Omental fat pad (tissue), 4 donors: Measurements from ENCODE around the gene GAD1. TPM values are rescaled to one million over a fixed set of nuclear protein-coding genes. Genes with fewer than 3 reads are reported as not detected.
A peak's percentile ranks its signal among the peaks of the same experiment; 100 is the strongest.

Experiments
- ATAC-seq: fragments of 150-250 bp; one replicate; pipeline ENCODE4 v1.9.1; 2016; ENCODE audit warnings: mild to moderate bottlenecking, moderate library complexity; ENCODE audit not compliant: low FRiP score
- DNase-seq: peaks from one replicate; pipeline ENCODE4 v3.0.0-alpha.2; 2019; ENCODE audit warnings: low spot score
- total RNA-seq, 4 donors: library from RNA; depleted of rRNA; stranded (reverse); fragments of >200 nt; gene quantifications; one replicate each; pipeline ENCODE4 v1.1.0, GENCODE V29; 2016
- TF ChIP-seq, protein P1 (sequence below), 3 donors: fragments of 450-650 bp; IDR thresholded peaks; one replicate each; pipeline ENCODE4 v1.5.1; 2016 to 2017; ENCODE audit warnings: antibody characterized with exemption in 3 of 3, mild to moderate bottlenecking in 3 of 3, moderate library complexity in 2 of 3

The GAD1 gene
- total RNA-seq, 4 donors from 2014 or later, result 0.31 TPM; not detected in 3

DNA sequence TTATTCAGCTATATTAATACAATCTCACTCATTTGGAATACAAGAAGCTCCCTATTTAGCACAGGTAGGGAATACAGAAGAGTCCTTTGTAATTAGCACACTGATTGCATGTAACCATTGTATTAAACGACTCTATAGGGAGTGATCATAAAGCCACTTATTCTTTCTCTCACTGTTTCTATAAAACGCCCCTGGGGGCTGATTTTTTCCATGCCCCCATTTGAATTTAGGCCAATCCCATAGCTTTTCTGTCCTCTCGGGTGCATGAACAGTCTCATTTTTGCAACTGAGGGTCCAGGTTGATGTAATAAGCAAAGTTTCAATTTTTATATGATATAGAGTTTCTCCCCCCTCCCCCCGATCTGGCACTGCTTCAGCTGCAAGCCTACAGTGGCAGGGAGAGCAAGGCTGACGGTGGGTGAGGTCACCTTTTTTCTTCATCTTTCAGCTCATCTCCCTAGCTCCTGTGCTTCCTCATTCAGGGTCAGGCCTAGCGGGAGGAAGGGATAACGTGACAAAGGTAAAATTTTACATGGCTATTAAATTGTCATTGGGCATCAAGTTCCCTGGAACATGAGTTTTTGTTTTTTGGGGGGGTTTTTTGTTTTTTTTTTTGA, 45.7 kb downstream of the GAD1 start:
- DNase-seq (no peak), ATAC-seq (no peak)
- TF ChIP-seq, protein P1, sequence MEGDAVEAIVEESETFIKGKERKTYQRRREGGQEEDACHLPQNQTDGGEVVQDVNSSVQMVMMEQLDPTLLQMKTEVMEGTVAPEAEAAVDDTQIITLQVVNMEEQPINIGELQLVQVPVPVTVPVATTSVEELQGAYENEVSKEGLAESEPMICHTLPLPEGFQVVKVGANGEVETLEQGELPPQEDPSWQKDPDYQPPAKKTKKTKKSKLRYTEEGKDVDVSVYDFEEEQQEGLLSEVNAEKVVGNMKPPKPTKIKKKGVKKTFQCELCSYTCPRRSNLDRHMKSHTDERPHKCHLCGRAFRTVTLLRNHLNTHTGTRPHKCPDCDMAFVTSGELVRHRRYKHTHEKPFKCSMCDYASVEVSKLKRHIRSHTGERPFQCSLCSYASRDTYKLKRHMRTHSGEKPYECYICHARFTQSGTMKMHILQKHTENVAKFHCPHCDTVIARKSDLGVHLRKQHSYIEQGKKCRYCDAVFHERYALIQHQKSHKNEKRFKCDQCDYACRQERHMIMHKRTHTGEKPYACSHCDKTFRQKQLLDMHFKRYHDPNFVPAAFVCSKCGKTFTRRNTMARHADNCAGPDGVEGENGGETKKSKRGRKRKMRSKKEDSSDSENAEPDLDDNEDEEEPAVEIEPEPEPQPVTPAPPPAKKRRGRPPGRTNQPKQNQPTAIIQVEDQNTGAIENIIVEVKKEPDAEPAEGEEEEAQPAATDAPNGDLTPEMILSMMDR (IDR thresholded peaks at IDR 0.05), result no peak

DNA sequence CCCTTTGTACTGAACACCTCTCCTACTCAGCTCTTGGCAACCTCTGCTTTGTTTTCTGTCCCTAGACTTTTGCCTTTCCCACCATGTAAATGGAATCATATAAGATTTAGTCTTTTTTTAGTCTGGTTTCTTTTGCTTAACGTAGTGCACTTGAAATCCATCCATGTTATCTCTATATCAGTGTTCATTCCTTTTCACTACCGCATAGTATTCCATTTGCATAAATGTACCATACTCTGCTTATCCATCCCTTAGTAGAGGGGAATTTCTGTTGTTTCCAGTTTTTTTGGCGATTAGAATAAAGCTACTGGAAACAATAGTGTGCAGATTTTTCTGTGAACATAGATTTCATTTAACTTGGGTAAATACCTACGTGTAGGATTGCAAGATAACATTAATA, 46.4 kb downstream of the GAD1 start:
- no peak for DNase-seq
- no peak for ATAC-seq

DNA sequence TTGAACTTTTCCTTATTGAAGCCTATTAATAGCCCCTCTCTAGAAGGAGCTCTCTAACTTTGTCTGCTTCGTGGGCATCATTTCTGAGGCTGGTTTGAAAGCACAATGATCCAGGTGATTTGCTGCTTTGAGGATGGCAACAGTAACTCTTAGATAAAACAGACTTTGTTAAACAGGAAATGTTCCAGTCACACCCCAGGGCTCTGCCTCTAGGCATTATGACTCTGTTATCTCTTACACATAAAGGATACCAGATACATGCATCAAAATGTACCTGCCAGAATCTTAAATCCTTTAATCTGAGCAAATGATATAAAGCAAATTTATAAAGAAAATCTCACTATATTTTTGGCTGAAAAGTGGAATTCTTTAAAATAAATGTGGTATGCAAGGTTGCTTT, 52.3 kb downstream of the GAD1 start:
- DNase-seq, result no peak
- TF ChIP-seq, protein P1 (IDR thresholded peaks at IDR 0.05), result no peak
- no peak for ATAC-seq

More for the DNA sequence above, 46.4 kb downstream of the GAD1 start:
- TF ChIP-seq, protein P1 (IDR thresholded peaks at IDR 0.05), result no peak

DNA sequence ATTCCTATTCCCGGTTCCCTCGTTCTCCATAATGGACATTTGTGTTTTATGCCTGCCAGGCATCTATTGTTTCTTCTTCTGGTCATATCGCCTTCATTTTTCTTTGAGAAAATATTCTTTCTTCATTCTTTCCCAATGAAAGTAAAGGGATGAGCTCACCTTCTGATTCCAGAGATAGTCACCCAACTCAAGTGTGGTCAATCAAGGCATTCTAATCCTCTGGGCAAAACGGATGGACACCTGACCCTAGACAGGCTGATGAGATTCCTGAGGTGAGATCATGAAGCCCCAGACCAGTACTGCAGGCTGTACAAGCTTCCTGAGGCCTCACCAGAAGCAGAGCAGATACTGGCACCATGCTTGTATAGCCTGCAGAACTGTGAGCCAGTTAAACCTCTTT, 52.8 kb downstream of the GAD1 start:
- no peak for ATAC-seq
- TF ChIP-seq, protein P1 (IDR thresholded peaks at IDR 0.05), result no peak
- DNase-seq, result no peak

DNA sequence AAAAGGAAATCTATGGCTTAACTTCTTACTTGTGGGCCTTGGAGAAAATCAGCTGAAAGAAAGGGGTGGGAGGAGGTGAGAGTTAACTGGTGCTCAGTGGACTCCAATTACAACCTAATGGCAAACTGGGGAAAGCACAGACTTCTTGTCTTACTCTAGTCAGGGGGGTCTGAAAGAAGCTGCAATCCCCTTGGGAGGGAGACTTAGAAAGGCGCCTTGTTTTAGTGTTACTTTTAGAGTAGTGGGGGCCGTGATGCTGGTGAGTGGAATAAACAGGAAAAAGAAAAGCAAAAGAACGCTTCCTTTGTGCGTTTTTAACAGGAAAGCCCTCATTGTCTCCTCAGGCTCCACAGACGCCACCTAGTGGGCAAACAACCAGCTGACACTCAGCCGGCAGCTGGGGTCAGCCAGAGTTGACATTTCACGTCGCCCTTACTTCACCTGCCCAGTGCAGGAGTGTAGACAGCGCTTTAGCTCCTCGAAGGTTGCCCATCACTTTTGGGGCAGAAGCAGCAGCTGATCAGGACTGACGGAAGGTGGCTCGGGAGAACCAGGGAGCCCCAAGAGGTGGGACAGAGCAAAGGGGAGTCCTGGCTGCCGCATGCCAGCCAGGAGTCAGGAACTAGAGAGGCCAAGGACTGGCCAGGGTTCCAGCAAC, 56.5 kb downstream of the GAD1 start:
- TF ChIP-seq, protein P1 (IDR thresholded peaks at IDR 0.05), result peak in 1 of 3 donors; percentile 75
- peak; percentile 47 for DNase-seq
- peak; percentile 92 for ATAC-seq

DNA sequence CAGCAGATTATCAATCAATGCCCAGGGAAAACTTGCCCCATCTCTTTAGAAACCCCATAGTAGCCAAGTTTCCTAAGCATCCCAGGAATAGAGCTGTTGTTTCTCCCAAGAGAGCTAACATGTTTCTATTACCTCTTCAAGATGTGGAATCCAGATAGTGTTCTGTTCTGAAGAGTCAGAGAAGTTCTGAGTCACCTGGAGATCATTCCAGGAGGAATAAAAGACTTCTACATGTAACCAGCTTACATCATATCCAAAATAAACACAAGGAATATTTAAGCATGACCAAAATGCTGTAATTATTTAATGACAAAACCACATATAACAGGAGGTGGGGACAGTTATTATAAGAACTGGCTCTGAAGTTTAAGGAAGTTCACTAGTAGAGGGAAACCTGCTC, 61.4 kb downstream of the GAD1 start:
- TF ChIP-seq, protein P1 (IDR thresholded peaks at IDR 0.05), result no peak
- DNase-seq, result no peak
- no peak for ATAC-seq

DNA sequence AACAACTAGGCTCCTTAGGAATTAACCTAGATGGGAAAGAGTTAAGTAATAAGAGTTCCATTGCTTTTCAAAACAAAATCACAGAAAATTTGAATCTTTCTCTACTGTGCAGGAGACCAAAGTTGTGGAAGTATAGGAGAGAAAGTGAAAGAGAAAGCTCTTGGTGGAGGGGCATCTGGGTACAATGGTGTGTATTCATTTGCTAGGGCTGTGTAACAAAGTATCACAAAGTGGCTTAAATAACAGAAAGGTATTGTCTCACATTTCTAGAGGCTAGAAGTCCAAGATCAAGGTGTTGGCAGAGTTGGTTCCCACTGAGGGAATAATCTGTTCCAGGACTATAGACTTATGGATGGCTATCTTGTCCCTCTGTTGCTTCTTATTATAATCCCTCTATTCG, 61.8 kb downstream of the GAD1 start:
- DNase-seq (no peak), ATAC-seq (no peak)
- TF ChIP-seq, protein P1 (IDR thresholded peaks at IDR 0.05), result no peak
